Liver (tissue), 9 donors: Measurements from ENCODE around the gene LIMA1. TPM values are rescaled to one million over a fixed set of nuclear protein-coding genes. Genes with fewer than 3 reads are reported as not detected.

ENCODE experiments used
- DNase-seq: peaks from one replicate; pipeline ENCODE4 v3.0.0-alpha.2; 2017; ENCODE audit warnings: low spot score
- H3K27ac ChIP-seq, 2 donors: one replicate each; pipeline ENCODE4 v1.7.0; 2013; ENCODE audit warnings: inconsistent platforms in 2 of 2, low read length in 2 of 2, control low read depth in 1 of 2, low read depth in 1 of 2, mild to moderate bottlenecking in 1 of 2
- H3K27me3 ChIP-seq, 4 donors: one replicate each; pipeline versions ENCODE4 v1.6.1 to v1.7.0; 2013; ENCODE audit warnings: low read length in 3 of 4, inconsistent platforms in 1 of 4, mild to moderate bottlenecking in 1 of 4, moderate library complexity in 1 of 4; ENCODE audit not compliant: control insufficient read depth in 4 of 4, insufficient read depth in 4 of 4
- H3K36me3 ChIP-seq, 4 donors: one replicate each; pipeline versions ENCODE4 v1.6.1 to v1.7.0; 2013; ENCODE audit warnings: low read length in 3 of 4, mild to moderate bottlenecking in 3 of 4, low read depth in 1 of 4, moderate library complexity in 1 of 4; ENCODE audit not compliant: control insufficient read depth in 4 of 4, insufficient read depth in 3 of 4
- H3K4me1 ChIP-seq, 4 donors: one replicate each; pipeline versions ENCODE4 v1.6.1 to v1.7.0; 2013; ENCODE audit warnings: low read length in 3 of 4, mild to moderate bottlenecking in 3 of 4, moderate library complexity in 1 of 4; ENCODE audit not compliant: control insufficient read depth in 4 of 4, insufficient read depth in 4 of 4
- H3K4me3 ChIP-seq, 3 donors: one replicate each; pipeline versions ENCODE4 v1.6.1 to v1.7.0; 2013; ENCODE audit warnings: low read length in 3 of 3, control low read depth in 1 of 3, low read depth in 1 of 3, mild to moderate bottlenecking in 1 of 3
- H3K9ac ChIP-seq, 2 donors: one replicate each; pipeline ENCODE4 v1.7.0; 2013; ENCODE audit warnings: low read length in 2 of 2, mild to moderate bottlenecking in 2 of 2, moderate library complexity in 2 of 2, control low read depth in 1 of 2, low read depth in 1 of 2
- H3K9me3 ChIP-seq, 4 donors: one replicate each; pipeline versions ENCODE4 v1.6.1 to v1.7.0; 2013; ENCODE audit warnings: low read length in 3 of 4; ENCODE audit not compliant: control insufficient read depth in 4 of 4
- EGR1 ChIP-seq, 2 donors: IDR thresholded peaks; 2 replicates each; pipeline ENCODE4 v1.6.1; 2016 to 2018; ENCODE audit warnings: antibody characterized with exemption in 2 of 2, low read depth in 2 of 2
- FOXA1 ChIP-seq: IDR thresholded peaks from 2 replicates; pipeline ENCODE4 v1.6.1; 2016; ENCODE audit warnings: antibody characterized with exemption
- FOXA2 ChIP-seq: IDR thresholded peaks from 2 replicates; pipeline ENCODE4 v1.6.1; 2016; ENCODE audit warnings: antibody characterized with exemption
- GABPA ChIP-seq, 2 donors: IDR thresholded peaks in 1 of 2; conservative IDR thresholded peaks in 1 of 2; 2 replicates each; pipeline ENCODE4 v1.6.1; 2016; ENCODE audit warnings: antibody characterized with exemption in 2 of 2, mild to moderate bottlenecking in 1 of 2, moderate library complexity in 1 of 2
- HNF4A ChIP-seq, 2 donors: conservative IDR thresholded peaks; 2 replicates each; pipeline ENCODE4 v1.6.1; 2016; ENCODE audit warnings: antibody characterized with exemption in 2 of 2, mild to moderate bottlenecking in 2 of 2
- HNF4G ChIP-seq: IDR thresholded peaks from 2 replicates; pipeline ENCODE4 v1.6.1; 2016; ENCODE audit warnings: antibody characterized with exemption
- JUND ChIP-seq, 2 donors: IDR thresholded peaks; 2 replicates each; pipeline ENCODE4 v1.6.1; 2016; ENCODE audit warnings: antibody characterized with exemption in 2 of 2
- NR2F2 ChIP-seq: IDR thresholded peaks from 2 replicates; pipeline ENCODE4 v1.6.1; 2016; ENCODE audit warnings: antibody characterized with exemption
- RAD21 ChIP-seq, 2 donors: IDR thresholded peaks; 2 replicates each; pipeline ENCODE4 v1.6.1; 2016; ENCODE audit warnings: antibody characterized with exemption in 2 of 2, mild to moderate bottlenecking in 2 of 2
- RXRA ChIP-seq, 2 donors: IDR thresholded peaks; 2 replicates each; pipeline ENCODE4 v1.6.1; 2017 to 2018; ENCODE audit warnings: antibody characterized with exemption in 2 of 2, mild to moderate bottlenecking in 1 of 2
- SP1 ChIP-seq: IDR thresholded peaks from 2 replicates; pipeline ENCODE4 v1.6.1; 2018; ENCODE audit warnings: antibody characterized with exemption, mild to moderate bottlenecking
- TAF1 ChIP-seq: conservative IDR thresholded peaks from 2 replicates; pipeline ENCODE4 v1.6.1; 2016; ENCODE audit warnings: antibody characterized with exemption, mild to moderate bottlenecking
- WGBS: extraction: QIAGEN DNeasy Blood & Tissue Kit; methylation state at CpG from one replicate; pipeline ENCODE4 v1.1.7; 2013; 5-methylcytosine and 5-hydroxymethylcytosine counted together
- polyA plus RNA-seq, 2 donors: library from polyadenylated mRNA; stranded (reverse) in 1 of 2; unstranded in 1 of 2; fragments of 200-250 nt in 1 of 2; fragments of >200 nt in 1 of 2; fragmentation: Nextera tagmentation in 1 of 2; extraction: Ambion mirVana in 1 of 2; gene quantifications; one replicate each; pipeline versions ENCODE4 v1.2.1 to v1.2.3, GENCODE V29; 2013 to 2015
- total RNA-seq, 2 donors: library from RNA; depleted of rRNA; stranded (reverse); fragments of >200 nt; gene quantifications; one replicate each; pipeline ENCODE4 v1.2.3, GENCODE V29; 2014
- TF ChIP-seq, protein P1 (sequence below): IDR thresholded peaks from 2 replicates; pipeline ENCODE4 v1.6.1; 2016; ENCODE audit warnings: antibody characterized with exemption
- TF ChIP-seq, protein P2 (sequence below): IDR thresholded peaks from 2 replicates; pipeline ENCODE4 v1.6.1; 2016; ENCODE audit warnings: antibody characterized with exemption
- TF ChIP-seq, protein P3 (sequence below): IDR thresholded peaks from 2 replicates; pipeline ENCODE4 v1.6.1; 2016; ENCODE audit warnings: antibody characterized with exemption, mild to moderate bottlenecking
- TF ChIP-seq, protein P4 (sequence below): fragments of 150-350 bp; IDR thresholded peaks from 2 replicates; pipeline ENCODE4 v1.5.1; 2017; ENCODE audit warnings: improper control_type of control experiment, low read depth, low read length; ENCODE audit not compliant: missing input control
- TF ChIP-seq, protein P5 (sequence below): IDR thresholded peaks from 2 replicates; pipeline ENCODE4 v1.6.1; 2016; ENCODE audit warnings: antibody characterized with exemption
- donor health status: healthy.
- donor health status: healthy.
- donor health status: healthy.
- donor health status: healthy.
- donor health status: healthy.

Gene LIMA1
- total and polyA plus RNA-seq, 4 donors = 8.1 to 17.5 (median 13.5) TPM

DNA sequence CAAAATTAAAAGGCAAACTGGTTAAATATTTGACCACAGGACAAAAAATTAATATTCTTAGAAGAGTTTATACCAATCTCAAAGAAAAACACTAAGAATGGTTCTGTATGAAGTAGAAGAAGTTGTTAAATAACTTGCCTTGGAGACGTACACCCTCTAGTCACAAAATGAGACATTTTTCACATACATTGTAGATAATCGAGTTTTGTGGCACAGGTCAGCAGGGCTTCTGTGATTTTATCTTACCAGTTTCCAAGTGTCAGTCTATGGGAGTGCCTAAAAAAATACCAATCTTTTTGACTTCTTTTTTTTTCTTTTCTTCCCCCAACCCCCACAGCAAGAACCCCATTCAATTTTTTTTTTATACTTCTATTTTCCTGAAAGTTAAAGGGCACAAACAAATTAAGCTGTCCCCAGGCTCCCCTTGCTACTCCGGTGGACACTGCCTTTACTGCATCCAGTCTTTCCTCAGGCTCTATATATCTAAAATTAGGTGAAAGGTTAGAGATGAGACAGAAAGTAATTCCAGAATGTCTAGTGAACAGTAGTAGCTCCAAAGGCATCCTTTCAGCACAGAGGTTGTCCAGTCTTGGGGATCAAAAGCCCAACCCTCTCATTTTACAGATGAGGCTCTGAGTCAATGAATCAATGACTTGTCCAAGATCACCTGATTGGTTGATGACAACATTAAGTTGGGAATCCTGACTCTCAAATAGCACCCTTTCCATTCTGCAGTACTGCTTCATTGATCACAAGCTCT lies 6.2 kb downstream of the LIMA1 start:
- TF ChIP-seq, protein P1, sequence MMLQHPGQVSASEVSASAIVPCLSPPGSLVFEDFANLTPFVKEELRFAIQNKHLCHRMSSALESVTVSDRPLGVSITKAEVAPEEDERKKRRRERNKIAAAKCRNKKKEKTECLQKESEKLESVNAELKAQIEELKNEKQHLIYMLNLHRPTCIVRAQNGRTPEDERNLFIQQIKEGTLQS = no peak
- TF ChIP-seq TAF1 = no peak
- no peak for TF ChIP-seq FOXA2
- no peak overlapping the region for H3K9ac ChIP-seq
- 76% methylated on average over 3 of the region's 3 CpGs for WGBS
- no peak for DNase-seq
- H3K4me1 ChIP-seq = peaks cover 0 to 4% (median 1%) of the 10 kb centered on the region in 4 donors
- H3K9me3 ChIP-seq = no peaks in the 10 kb centered on the region
- no peaks in the 10 kb centered on the region for H3K27me3 ChIP-seq
- no peak overlapping the region for H3K27ac ChIP-seq
- no peaks in the 10 kb centered on the region for H3K36me3 ChIP-seq
- H3K4me3 ChIP-seq = no peak overlapping the region

DNA sequence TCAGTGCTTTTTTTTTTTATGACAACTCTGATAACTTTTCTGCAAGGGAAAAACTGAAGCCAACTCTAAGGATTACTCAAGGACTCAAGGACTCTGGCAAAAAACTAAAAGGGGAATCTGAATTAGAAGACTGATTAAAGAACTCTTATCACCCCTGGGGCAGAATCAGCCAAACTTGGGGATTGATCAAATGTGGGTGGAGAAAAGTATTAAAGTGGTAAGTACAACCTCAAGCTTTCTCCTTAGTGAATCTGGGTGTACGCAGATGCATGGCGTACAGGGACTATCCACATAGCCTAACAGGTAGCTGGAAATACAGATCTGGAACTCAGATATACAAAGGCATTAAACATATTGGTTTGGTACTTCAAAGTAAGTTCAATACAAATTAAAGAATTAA lies 7.3 kb downstream of the LIMA1 start:
- 94% methylated on average over 2 of the region's 2 CpGs for WGBS
- TF ChIP-seq, protein P2, sequence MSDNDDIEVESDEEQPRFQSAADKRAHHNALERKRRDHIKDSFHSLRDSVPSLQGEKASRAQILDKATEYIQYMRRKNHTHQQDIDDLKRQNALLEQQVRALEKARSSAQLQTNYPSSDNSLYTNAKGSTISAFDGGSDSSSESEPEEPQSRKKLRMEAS = no peak
- TF ChIP-seq FOXA1 (no peak), HNF4A (conservative IDR thresholded peaks at IDR 0.05) (no peak), SP1 (no peak), EGR1 (IDR thresholded peaks at IDR 0.05; ENCODE audit: low read depth in 2 of 2) (no peak), NR2F2 (no peak), GABPA (IDR thresholded peaks at IDR 0.05 in 1 of 2, conservative IDR thresholded peaks at IDR 0.05 in 1 of 2) (no peak), FOXA2 (no peak), TAF1 (no peak), RAD21 (IDR thresholded peaks at IDR 0.05) (no peak), HNF4G (no peak), RXRA (IDR thresholded peaks at IDR 0.05) (no peak), JUND (IDR thresholded peaks at IDR 0.05) (no peak)
- TF ChIP-seq, protein P3, sequence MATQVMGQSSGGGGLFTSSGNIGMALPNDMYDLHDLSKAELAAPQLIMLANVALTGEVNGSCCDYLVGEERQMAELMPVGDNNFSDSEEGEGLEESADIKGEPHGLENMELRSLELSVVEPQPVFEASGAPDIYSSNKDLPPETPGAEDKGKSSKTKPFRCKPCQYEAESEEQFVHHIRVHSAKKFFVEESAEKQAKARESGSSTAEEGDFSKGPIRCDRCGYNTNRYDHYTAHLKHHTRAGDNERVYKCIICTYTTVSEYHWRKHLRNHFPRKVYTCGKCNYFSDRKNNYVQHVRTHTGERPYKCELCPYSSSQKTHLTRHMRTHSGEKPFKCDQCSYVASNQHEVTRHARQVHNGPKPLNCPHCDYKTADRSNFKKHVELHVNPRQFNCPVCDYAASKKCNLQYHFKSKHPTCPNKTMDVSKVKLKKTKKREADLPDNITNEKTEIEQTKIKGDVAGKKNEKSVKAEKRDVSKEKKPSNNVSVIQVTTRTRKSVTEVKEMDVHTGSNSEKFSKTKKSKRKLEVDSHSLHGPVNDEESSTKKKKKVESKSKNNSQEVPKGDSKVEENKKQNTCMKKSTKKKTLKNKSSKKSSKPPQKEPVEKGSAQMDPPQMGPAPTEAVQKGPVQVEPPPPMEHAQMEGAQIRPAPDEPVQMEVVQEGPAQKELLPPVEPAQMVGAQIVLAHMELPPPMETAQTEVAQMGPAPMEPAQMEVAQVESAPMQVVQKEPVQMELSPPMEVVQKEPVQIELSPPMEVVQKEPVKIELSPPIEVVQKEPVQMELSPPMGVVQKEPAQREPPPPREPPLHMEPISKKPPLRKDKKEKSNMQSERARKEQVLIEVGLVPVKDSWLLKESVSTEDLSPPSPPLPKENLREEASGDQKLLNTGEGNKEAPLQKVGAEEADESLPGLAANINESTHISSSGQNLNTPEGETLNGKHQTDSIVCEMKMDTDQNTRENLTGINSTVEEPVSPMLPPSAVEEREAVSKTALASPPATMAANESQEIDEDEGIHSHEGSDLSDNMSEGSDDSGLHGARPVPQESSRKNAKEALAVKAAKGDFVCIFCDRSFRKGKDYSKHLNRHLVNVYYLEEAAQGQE = no peak
- TF ChIP-seq, protein P4, sequence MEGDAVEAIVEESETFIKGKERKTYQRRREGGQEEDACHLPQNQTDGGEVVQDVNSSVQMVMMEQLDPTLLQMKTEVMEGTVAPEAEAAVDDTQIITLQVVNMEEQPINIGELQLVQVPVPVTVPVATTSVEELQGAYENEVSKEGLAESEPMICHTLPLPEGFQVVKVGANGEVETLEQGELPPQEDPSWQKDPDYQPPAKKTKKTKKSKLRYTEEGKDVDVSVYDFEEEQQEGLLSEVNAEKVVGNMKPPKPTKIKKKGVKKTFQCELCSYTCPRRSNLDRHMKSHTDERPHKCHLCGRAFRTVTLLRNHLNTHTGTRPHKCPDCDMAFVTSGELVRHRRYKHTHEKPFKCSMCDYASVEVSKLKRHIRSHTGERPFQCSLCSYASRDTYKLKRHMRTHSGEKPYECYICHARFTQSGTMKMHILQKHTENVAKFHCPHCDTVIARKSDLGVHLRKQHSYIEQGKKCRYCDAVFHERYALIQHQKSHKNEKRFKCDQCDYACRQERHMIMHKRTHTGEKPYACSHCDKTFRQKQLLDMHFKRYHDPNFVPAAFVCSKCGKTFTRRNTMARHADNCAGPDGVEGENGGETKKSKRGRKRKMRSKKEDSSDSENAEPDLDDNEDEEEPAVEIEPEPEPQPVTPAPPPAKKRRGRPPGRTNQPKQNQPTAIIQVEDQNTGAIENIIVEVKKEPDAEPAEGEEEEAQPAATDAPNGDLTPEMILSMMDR = no peak
- TF ChIP-seq, protein P5, sequence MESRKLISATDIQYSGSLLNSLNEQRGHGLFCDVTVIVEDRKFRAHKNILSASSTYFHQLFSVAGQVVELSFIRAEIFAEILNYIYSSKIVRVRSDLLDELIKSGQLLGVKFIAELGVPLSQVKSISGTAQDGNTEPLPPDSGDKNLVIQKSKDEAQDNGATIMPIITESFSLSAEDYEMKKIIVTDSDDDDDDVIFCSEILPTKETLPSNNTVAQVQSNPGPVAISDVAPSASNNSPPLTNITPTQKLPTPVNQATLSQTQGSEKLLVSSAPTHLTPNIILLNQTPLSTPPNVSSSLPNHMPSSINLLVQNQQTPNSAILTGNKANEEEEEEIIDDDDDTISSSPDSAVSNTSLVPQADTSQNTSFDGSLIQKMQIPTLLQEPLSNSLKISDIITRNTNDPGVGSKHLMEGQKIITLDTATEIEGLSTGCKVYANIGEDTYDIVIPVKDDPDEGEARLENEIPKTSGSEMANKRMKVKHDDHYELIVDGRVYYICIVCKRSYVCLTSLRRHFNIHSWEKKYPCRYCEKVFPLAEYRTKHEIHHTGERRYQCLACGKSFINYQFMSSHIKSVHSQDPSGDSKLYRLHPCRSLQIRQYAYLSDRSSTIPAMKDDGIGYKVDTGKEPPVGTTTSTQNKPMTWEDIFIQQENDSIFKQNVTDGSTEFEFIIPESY = no peak
- TF ChIP-seq, protein P1 = no peak
- peaks cover 4 to 9% (median 7%) of the 10 kb centered on the region in 4 donors for H3K4me1 ChIP-seq
- H3K27me3 ChIP-seq = no peaks in the 10 kb centered on the region
- no peak overlapping the region for H3K4me3 ChIP-seq
- DNase-seq = no peak
- no peaks in the 10 kb centered on the region for H3K36me3 ChIP-seq
- H3K27ac ChIP-seq = no peak overlapping the region
- H3K9ac ChIP-seq = no peak overlapping the region
- H3K9me3 ChIP-seq = no peaks in the 10 kb centered on the region
